Measurements from ENCODE around the gene ATP2C2. TPM values are rescaled to one million over a fixed set of nuclear protein-coding genes. Genes with fewer than 3 reads are reported as not detected.

ATP2C2 gene
- total RNA-seq, 1 experiment from 2014 or later, result 20.3 TPM

- Histone ChIP-seq H3K4me3 (replicated peaks in 1 of 2; ENCODE audit: low read depth in 1 of 2, low read length in 2 of 2) (no peak overlapping the region), H3K36me3 (ENCODE audit: control insufficient read depth in 1 of 2, insufficient read depth in 2 of 2, low read length in 2 of 2) (no peaks in the 10 kb centered on the region), H3K9me3 (ENCODE audit: control insufficient read depth in 1 of 2, insufficient read depth in 1 of 2, low read depth in 1 of 2, low read length in 2 of 2) (no peaks in the 10 kb centered on the region), H3K9ac (ENCODE audit: low read length) (no peak overlapping the region), H3K27ac (ENCODE audit: low read depth, low read length) (no peak overlapping the region), H2AFZ (ENCODE audit: low read depth, low read length, poor library complexity, severe bottlenecking) (no peak overlapping the region), H3K9me2 (ENCODE audit: insufficient read depth) (no peaks in the 10 kb centered on the region), H3K79me2 (ENCODE audit: insufficient read depth, low read length) (no peaks in the 10 kb centered on the region), H3K4me2 (ENCODE audit: low read length) (no peak overlapping the region), H4K20me1 (ENCODE audit: insufficient read depth) (no peaks in the 10 kb centered on the region), H3K4me1 (ENCODE audit: control insufficient read depth in 1 of 2, insufficient read depth in 2 of 2, low read length in 2 of 2) (peaks cover 23 to 32% of the 10 kb centered on the region in 2 experiments), H3K27me3 (ENCODE audit: insufficient read depth, low read length) (no peaks in the 10 kb centered on the region)
- ChIA-PET RAD21 (ENCODE audit: low non-redundant PET in 1 of 2, low total read pairs in 2 of 2, uncharacterized antibody in 2 of 2, unreplicated experiment in 2 of 2) (no interaction called here), POLR2A (no interaction called here), CTCF (no interaction called here)
- ATAC-seq (no peak), DNase-seq (ENCODE audit: low read depth, low spot score) (no peak)
- BruUV-seq (replicated peaks), result no TSS peak
- TF ChIP-seq SRF (IDR thresholded peaks at IDR 0.05; ENCODE audit: low read depth) (no peak), POLR2AphosphoS5 (IDR thresholded peaks at IDR 0.05; ENCODE audit: low read depth, low read length) (no peak), EGR1 (IDR thresholded peaks at IDR 0.05; ENCODE audit: low read depth) (no peak), ATF3 (IDR thresholded peaks at IDR 0.05) (no peak), SIN3A (IDR thresholded peaks at IDR 0.05; ENCODE audit: low read depth) (no peak), TCF7L2 (IDR thresholded peaks at IDR 0.05; ENCODE audit: borderline replicate concordance, extremely low read depth, insufficient read depth, insufficient read length) (no peak), ELF1 (IDR thresholded peaks at IDR 0.05; ENCODE audit: borderline replicate concordance, low read depth) (no peak), RAD21 (IDR thresholded peaks at IDR 0.05; ENCODE audit: low read depth) (no peak), CBX3 (IDR thresholded peaks at IDR 0.05; ENCODE audit: low read depth) (no peak), EZH2 (IDR thresholded peaks at IDR 0.05) (no peak), CTCF (IDR thresholded peaks at IDR 0.05 in 2 of 3, conservative IDR thresholded peaks at IDR 0.05 in 1 of 3; ENCODE audit: borderline replicate concordance in 1 of 3, insufficient read depth in 1 of 3, low read depth in 2 of 3, low read length in 2 of 3) (no peak)
- intact Hi-C loops (cut with micrococcal nuclease), result no loop called here
Measured at GRCh38 chr16:84366208-84366607, 2.1 kb upstream of the ATP2C2 start.

All from HCT116 (cell line).